ENCODE results near the gene USP20. TPM values are rescaled to one million over a fixed set of nuclear protein-coding genes. Genes with fewer than 3 reads are reported as not detected.

Gene USP20
- total and polyA plus RNA-seq, 12 donors = 8.3 to 73.4 (median 34.5) TPM

- Histone ChIP-seq H3K27ac (no peak overlapping the region), H3K9me3 (replicated peaks in 1 of 3) (no peaks in the 10 kb centered on the region), H3K4me1 (replicated peaks in 1 of 2) (peaks cover 6 to 12% of the 10 kb centered on the region in 2 donors), H3K4me3 (no peak overlapping the region), H3K36me3 (replicated peaks in 1 of 2) (peaks cover 0 to 60% of the 10 kb centered on the region in 2 donors), H3K27me3 (no peaks in the 10 kb centered on the region)
- WGBS, 4 donors = 80 to 88% (median 87%) methylated on average over 14 to 17 of the region's 17 CpGs
- TF ChIP-seq POLR2A (IDR thresholded peaks at IDR 0.05) = no peak
- no peak for TF ChIP-seq CTCF (IDR thresholded peaks at IDR 0.05)
- no peak for DNase-seq
- intact Hi-C loops (cut with DNase I) = no loop called here
These were observed 20.6 kb upstream of the USP20 start for GRCh38 chr9:129814432-129815223.

- intact Hi-C loops (cut with DNase I) = no loop called here
- Histone ChIP-seq H3K9me3 (replicated peaks in 1 of 3) (no peaks in the 10 kb centered on the region), H3K4me3 (no peak overlapping the region), H3K27ac (peak overlapping the region in 1 of 5 donors; percentile 90), H3K27me3 (no peaks in the 10 kb centered on the region), H3K36me3 (replicated peaks in 1 of 2) (peaks cover 0 to 60% of the 10 kb centered on the region in 2 donors), H3K4me1 (replicated peaks in 1 of 2) (peaks cover 6 to 12% of the 10 kb centered on the region in 2 donors)
- no peak for DNase-seq
- TF ChIP-seq CTCF (IDR thresholded peaks at IDR 0.05) = no peak
- TF ChIP-seq POLR2A (IDR thresholded peaks at IDR 0.05) = no peak
- 81 to 95% (median 89%) methylated on average over 4 to 11 of the region's 11 CpGs for WGBS, 4 donors
These were observed 20.0 kb upstream of the USP20 start for GRCh38 chr9:129815278-129815677.

- peak; percentile 67 to 91 (median 90) for DNase-seq
- H3K4me1 ChIP-seq (replicated peaks in 1 of 2) = peaks cover 6 to 12% of the 10 kb centered on the region in 2 donors
- H3K36me3 ChIP-seq (replicated peaks in 1 of 2) = peaks cover 0 to 75% of the 10 kb centered on the region in 2 donors
- intact Hi-C loops (cut with DNase I) = no loop called here
- H3K9me3 ChIP-seq (replicated peaks in 1 of 3) = no peaks in the 10 kb centered on the region
- WGBS, 4 donors = 48 to 60% (median 51%) methylated on average over 7 to 14 of the region's 14 CpGs
- H3K27me3 ChIP-seq = no peaks in the 10 kb centered on the region
- peak in 1 of 2 donors; percentile 49 for TF ChIP-seq POLR2A (IDR thresholded peaks at IDR 0.05)
- TF ChIP-seq CTCF (IDR thresholded peaks at IDR 0.05) = no peak
- no peak overlapping the region for H3K4me3 ChIP-seq
- peak overlapping the region; percentile 37 to 90 (median 70) for H3K27ac ChIP-seq
These were observed 18.5 kb upstream of the USP20 start for GRCh38 chr9:129816501-129817435.
